HG02870 (cell line): ENCODE results near the gene MAP2K7.
"Not testable (repeated sequence)": the region's sequence is repeated elsewhere in the genome, so short reads cannot be mapped to it uniquely, and the experiment has no call there.

Source experiments
- ATAC-seq: cut with Tn5 transposase; IDR thresholded peaks from one replicate; pipeline ENCODE4 v1.9.1; 2021; ENCODE audit warnings: mild to moderate bottlenecking, moderate library complexity; ENCODE audit not compliant: unreplicated experiment

Gene MAP2K7

DNA sequence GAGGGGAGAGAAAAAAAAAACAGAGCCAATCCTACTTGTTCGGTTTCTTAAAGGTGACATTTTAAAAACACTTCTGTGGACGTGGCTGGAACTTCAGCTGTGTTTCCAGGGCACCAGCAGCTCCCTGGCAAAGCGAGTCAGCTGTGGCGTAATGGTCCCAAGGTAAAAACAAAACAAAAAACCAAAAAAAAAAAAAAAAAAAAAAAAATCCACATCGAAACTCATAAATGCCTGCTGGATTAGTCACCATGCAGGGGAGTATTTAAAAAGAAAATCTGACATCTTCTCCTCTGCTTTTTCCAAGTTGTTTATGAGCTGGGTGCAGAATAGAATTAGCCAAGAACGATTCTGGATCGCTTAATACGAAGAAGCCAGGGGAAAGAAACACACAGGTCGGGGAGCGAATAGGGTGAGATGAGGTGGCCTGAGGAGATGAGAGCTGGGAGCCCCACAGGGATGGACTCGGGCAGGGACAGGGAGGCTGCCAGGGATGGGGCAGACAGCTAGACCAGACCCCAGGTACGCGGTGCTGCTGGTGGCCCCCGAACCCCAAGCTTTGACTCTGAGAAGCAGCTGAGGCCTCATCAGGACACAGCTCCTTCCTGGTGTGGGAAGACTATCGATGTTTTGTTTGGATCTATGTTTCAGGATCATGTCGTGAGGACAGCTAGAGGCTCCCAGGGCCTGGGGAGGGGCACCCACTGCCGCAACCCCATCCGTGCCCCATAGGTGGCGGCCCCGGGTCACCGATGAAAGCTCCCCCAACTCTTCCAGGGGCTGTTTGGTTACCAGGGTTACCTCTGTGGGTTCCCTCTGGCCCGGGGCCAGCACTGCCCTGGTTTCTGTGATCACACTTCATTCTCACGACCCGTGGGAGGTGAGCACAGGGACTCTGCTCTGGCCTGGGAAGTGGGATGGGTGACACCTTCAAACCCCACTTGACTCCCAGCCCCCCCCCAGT lies 25.3 kb downstream of the MAP2K7 start:
- no peak for ATAC-seq

DNA sequence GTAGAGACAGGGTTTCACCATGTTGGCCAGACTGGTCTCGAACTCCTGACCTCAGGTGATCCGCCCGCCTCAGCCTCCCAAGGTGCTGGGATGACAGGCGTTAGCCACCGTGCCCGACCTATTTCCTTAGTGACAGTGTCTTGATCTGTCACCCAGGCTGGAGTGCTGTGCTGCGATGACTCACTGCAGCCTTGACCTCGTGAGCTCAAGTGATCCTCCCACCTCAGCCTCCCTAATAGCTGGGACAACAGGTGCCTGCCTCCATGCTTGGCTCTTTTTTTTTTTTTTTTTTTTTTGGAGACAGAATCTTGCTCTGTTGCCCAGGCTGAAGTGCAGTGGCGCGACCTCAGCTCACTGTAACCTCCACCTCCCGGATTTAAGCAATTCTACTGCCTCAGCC lies 26.4 kb downstream of the MAP2K7 start:
- ATAC-seq = not testable (repeated sequence)

DNA sequence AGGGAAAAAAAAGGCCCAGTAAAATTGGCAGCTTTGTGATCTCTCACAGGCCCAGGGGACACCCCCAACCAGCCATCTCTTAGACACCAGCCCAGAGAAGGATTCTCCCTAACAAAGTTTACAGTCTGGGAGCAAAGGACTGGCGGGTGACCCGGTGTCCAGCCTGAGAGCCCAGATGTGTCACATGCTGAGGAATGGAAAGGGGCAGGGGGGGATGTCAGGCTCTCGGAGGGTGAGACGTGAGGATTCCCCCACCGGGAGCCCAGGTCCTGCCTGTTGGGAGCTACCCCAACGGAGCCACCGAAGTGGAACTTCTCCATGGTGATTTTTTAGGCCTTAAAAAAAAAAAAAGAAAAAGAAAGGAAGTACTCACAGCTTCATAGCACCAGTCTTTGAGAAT lies 27.1 kb downstream of the MAP2K7 start:
- ATAC-seq = no peak

DNA sequence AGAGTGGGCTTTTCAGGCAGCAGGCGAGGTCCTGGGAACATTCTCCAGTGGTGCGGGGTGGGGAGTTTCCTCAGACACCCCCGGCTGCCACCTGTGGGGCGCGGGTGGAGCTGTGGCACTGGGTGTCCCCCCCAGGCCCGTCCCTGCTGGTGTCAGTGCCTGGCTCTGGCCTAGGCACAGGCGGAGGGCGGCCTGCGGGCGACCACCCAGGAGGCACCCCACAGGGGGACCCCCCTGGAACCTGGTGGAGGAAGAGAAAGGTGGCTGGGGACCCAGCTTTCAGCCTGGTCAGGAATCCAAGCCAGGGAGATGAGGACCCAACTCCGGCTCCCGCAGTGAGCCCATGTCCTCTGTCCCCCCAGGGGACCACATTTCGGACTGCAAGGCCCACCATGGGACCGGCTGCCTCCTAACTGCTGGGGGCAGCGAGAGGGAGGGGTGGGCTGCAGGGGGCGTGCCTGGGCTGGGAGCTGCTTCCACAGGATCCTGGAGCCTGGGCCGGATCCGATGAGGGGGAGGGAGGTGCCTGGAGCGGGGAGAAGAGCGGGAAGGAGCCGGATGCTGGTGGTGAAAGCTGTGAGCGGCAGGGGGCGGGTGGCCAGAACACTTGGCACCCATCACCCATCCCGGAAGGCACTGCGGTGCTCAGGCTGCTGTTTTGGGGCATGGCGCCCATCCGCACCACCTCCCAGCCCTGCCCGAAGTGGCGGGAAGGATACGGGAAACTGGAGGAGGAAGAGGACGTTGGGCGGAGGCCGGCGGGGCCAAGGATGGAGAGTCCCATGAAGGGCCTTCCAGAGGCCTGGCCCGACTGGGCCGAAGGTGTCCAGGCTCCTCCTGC lies 27.8 kb downstream of the MAP2K7 start:
- ATAC-seq = no peak

DNA sequence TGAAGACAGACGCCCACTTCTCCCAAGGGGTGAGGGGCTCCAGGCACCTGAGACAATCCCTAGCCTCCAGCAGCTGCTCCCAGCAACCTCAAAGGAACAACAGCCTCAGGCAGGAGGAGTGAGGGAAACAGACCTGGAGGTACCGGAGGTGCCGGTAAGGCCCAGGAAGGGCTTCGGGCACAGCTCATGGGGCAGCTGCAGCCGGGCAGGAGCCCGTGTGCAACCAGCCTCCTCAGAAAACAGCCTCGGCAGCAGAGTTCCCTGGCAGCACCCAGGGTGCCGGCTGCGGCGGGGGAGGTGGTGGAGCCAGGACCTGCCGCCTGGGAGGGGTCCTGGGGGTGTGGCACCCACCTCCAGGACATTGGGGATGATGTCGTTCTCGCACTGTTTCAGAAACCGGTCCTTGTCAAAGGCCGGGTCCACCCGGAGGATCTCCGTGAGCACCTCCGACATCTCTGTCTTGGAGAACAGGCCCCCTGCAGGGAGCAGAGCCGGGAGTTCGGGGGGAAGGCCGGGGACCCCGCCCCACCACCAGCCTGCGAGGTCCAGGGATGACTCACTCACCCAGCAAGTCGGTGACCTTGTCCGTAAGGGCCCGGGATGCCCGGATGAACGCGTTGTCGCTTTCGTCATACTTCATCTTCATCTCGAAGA lies 28.7 kb downstream of the MAP2K7 start:
- ATAC-seq = no peak

DNA sequence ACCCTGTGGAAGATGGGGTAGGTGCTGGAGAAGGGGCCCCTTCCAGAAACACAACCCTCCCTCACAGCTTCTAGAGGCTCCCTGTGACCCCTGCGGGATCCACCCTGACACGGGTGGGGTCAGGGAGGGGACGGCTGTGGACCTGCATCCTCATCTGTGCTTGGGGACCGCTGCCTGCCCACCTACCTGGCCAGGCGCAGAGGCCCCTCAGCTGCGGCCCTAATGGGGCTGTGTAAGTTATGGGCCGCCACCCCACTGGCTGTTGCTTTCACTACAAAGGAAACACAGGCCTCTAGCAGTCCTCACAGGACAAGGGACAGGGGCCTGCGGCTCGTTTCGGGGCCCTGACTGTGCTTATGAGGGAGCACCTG lies 29.2 kb downstream of the MAP2K7 start:
- ATAC-seq = no peak

DNA sequence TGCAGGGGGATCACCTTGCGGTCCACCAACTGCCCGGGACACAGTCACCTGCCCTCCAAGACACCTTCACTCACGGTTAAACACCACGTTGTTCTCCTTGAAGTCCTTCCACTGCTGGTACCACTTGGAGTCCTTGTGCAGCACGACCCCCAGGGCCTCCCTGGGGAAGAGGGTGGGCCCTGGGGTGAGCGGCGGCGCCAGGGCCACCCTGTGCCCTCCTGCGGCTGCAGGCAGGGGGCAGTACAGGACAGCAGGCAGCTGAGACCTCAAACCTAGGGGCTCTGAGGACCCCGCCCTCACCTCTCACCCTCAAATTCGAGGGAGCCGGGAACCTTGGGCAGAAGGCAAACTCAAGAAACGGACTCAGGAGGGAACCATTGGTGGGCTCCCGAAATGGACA lies 29.7 kb downstream of the MAP2K7 start:
- ATAC-seq = no peak

DNA sequence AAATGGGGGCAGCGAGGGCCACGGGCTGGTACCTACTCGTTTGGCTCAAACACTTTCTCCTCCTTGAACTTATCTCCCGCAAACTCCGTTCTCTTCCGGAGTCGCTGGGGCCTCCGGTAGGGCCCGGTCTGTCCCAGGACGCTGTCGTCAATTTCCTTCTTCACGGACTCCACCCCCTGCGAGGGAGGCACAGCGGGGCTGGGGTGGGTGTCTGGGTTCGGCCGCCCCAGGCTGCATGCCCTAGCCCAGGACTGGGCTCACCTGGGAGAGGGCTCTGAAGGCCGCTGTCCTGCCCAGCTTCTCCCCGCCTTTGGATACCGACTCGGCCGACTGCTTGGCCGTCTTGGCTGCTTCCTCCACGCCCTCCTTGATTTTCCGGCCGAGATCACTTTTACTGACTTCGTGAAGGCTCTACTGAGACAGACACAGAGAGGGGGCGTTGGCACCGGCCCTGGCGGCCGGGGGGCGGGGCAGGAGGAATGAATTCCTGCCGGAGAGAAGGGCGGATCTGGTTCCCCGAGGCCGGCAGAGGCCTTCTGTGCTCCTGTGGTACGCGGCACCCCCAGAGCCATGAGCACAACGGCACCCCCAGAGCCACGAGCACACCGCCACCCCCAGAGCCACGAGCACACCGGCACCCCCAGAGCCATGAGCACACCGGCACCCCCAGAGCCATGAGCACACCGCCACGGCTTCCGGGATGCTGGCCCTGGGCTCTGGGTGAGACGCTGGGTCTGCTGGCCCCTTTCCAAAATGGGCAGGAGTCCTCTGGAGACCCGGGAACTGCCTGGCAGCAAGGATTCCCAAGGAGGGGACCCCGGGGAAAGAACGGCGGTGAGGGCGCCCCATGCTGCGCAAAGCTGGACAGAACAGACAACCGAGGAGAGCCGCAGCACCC lies 30.4 kb downstream of the MAP2K7 start:
- ATAC-seq = no peak

DNA sequence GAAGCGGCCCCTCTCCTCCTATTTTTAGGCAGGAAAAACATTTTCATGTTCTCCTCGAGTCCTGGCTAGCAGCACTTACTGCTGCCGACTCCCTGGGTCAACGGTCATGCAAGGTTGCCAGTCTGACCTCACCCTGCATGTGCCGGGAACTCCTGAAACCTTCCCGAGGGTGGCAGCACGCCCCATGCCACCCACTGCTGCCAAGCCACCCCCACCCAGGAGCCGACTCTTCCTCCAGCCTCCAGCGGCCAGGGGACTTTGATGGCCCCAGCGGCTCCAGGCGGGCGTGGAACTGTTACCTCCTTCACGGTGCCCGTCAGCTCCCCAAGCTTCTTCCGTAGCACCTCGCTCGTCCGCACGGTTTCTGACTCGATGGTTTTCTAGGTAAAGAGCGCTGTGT lies 31.1 kb downstream of the MAP2K7 start:
- ATAC-seq = no peak

DNA sequence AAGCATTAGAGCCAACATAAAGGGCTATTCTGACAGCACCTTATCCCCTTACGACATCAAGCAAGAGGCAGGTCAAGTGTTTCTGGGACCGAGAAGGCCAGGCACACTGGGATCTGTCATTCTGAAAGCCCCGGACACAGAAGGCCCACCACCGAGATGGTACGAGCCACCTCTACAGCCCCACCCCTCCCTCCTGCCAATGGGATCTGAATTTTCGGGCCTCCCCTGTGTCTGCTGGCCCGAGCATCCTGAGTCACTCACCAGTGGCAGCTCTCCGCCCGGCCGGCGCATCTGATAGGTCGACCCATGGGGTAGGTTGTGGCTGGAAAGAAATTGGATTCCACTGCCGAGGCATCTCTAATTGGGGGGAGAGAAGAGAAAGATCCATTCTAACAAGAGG lies 37.2 kb downstream of the MAP2K7 start:
- no peak for ATAC-seq

DNA sequence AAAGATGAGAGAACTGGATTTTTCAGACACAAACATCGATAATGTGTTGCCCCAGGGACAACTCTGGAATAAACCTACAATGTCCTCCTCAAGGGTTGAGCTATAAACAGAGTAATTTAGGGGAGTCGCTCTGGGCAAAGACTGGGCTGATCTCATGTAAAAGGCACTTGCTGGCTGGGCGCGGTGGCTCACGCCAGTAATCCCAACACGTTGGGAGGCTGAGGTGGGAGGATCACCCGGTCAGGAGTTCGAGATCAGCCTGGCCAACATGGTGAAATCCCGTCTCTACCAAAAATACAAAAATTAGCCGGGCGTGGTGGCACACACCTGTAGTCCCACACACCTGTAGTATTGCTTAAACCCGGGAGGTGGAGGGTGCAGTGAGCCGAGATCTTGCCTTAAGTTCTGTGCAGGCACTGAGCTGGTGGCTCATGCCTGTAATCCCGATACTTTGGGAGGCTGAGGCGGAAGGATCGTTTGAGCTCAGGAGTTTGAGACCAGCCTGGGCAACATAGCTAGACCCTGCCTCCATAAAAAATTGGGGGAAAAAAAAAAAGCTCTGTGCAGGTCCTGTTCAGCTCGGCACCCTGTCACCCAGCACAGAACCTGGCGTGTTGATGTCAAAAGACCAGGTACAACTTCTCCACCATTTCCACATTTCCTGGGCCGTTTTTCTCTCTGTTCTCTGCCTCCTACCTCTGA lies 38.4 kb downstream of the MAP2K7 start:
- no peak for ATAC-seq

DNA sequence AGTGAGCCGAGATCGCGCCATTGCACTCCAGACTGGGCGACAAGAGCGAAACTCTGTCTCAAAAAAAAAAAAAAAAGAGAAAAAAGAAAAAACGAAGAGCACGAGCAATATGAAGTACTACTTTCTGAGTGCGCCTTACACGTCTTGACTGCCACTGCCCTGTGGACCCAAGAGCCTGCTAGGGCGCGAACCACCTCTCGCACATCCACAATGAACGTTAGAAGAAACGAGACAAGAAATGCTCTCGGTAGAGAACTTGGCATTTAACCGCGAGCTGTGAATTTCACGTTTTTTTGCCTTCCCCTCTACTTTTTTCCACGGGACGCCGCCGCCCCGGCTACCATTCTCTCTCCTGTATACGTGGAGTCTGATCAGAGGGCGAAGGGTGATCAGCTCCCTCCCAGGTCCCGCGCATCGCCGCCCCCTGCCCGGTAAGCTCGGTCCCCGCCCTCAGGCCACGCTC lies 39.3 kb downstream of the MAP2K7 start:
- no peak for ATAC-seq

DNA sequence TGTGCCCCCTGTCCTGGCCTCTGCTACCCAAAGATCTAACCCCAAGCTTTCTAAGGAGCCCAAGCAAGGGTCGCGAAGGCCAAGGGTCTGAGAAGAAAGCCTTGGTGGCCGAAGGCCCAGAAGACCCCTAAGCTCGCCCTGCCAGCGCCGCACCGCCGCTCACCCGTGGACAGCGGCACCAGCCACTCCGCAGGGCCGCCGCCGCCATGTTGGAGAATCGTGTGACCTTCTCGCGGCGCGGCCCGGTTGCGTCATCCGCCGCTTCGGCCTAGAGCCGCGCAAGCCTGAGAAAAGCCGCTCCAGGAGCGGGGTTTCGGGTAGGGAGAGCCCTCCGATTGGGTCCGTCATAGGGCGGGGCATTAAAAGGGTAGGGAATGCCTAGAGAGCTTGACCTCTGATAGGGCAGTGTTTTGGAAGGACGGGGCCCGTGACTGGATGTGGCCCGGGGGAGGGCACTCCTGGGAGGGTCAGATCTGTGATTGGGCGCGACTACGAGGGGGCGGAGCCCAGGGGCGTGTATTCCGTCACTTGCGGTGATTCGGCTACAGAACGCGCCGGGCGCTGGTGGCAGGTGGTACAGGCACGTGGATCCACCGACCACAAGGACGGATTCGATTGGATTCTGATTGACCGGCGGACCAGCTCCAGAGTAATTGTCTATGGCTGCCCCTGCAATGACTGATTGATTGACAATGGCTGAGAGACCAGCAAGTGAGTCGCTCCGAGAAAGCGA lies 39.9 kb downstream of the MAP2K7 start, which contains the start of gene TIMM44:
Gene TIMM44, minus strand, starts transcription at position 223 of the 733 bp plus-strand sequence. Its CDS starts 15 bp downstream, at position 208.
- peak; percentile 95 for ATAC-seq

DNA sequence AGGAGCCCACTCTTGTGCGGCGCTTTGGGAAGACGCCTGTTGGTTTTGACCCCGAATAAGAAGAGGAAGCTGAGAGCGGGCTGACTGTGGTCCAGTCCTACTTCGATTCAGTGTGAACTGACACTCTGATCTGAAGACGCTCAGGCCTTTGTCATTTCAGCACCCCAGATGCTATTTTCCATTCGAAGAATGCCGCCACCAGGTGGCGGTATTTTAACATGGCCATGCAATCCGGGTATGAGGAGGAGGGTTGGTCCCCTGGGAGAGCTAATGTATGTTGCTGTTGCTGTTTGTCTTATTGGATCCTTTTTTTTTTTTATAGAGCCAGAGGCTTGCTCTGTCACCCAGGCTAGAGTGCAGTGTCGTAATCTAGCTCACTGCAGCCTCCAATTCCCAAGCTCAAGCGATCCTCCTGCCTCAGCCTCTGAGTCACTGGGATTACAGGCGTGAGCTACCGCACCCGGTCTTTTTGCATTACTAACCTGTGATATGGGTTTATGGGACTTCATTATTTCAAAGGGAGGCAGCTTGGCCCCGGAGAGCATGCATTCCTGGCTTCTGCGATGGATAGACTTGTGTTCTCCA lies 40.6 kb downstream of the MAP2K7 start:
- ATAC-seq = no peak

DNA sequence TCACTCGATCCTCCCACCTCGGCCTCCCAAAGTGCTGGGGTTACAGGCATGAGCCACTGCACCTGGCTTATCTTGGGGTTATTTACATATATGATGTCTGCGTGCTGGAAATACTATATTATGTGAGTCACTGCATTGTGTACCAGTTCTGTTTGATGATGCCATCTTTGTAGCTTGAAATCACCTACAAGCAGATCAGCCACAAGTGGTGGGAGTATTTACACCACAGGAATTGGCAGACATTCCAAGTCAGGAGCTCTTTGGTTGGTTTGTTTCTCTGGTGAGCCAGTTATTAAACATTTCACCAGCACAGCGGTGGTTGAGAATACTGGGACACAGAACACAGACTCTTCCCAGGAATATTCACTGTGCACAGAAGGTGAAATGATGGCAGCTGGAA lies 44.3 kb downstream of the MAP2K7 start:
- no peak for ATAC-seq

DNA sequence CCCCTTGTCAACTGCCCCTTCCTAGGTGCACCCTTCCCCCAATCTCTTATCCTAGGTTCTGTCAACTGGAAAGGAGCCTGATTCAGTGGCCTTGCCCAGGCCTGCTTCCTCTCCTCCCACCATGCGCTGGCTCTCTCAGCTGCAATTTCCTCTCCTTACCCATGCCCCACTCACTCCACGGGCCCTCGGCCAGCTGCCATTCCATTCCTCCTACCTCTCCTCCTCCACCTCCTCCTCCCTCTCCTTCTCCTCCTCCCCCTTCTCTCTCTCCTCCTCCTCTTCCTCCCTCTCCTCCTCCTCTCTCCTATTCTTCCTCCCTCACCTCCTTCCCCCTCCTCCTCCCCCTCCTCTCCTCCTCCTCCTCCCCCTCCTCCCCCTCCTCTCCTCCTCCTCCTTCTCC lies 49.4 kb downstream of the MAP2K7 start:
- no peak for ATAC-seq

DNA sequence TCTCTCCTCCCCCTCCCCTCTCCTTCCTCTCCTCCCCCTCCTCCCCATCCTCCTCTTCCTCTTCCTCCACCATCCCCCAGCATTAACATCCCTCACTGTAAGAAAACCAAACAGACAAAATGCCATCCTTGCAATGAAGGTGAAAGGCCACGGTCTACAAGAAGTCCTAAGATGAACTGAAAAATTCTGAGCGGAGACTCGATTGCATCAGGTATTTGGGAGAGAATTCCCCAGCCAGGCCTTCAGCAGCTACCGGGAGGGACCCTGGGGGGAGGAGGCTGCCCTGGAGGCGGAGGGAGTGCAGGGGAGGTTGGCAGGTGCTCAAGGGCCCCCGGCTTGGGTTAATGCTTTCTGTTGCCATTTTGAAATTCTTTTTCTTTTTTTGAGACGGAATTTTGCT lies 49.9 kb downstream of the MAP2K7 start:
- no peak for ATAC-seq

DNA sequence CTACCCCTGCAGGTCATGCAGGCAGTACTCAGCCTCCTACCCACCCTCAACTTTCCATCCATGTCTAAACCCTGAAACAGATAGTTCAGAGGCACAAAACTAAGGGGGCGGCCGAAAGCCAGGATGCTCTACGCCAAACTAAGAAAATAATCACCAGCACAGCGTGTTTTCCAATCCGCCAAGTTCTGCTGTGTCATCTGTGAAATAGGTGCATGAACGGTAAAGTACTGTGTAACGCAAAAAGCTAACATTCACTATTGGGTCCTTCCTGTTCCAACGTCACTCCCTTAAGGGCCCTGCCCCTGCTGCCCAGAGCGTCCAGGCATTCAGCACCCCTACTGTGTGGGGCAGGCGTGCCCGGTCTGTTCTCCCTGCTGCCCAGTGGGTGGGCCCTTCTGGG lies 52.0 kb downstream of the MAP2K7 start:
- no peak for ATAC-seq

DNA sequence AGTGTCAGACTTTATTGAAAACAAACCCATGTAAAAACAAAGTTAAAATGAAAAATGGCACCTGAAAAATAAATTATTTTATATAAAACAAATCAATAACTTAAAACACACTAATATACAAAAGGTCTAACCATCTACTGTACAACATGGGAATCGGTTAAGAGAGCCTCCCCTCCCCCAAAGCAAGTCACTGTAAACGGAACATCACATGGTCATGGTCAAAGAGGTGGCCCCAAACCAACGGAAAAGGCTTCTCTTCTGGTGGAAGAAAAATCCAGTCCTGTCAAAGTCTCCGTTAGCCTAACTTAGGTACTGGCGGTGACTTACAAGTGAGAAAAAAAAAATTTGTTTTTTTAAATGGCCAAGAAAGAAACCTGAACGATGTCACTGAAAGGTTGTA lies 55.5 kb downstream of the MAP2K7 start:
- ATAC-seq = no peak
